CD14-positive monocyte (primary cell): Measurements from ENCODE around the gene SEPTIN14. TPM values are rescaled to one million over a fixed set of nuclear protein-coding genes. Genes with fewer than 3 reads are reported as not detected.
A peak's percentile ranks its signal among the peaks of the same experiment; 100 is the strongest.
"Not testable (repeated sequence)": the region's sequence is repeated elsewhere in the genome, so short reads cannot be mapped to it uniquely, and the experiment has no call there.

Source experiments
- DNase-seq, 3 donors: peaks; one replicate each; pipeline ENCODE4 v3.0.0-alpha.2; 2011 to 2022
- H2AFZ ChIP-seq: 2 replicates; pipeline ENCODE4 v1.6.0; 2012; ENCODE audit warnings: mild to moderate bottlenecking, low read depth, low read length, inconsistent platforms; ENCODE audit not compliant: insufficient read depth, poor library complexity, severe bottlenecking
- H3K27ac ChIP-seq, 2 donors: 1 replicate in 1 of 2; 2 replicates in 1 of 2; pipeline ENCODE4 v1.5.1; 2012 to 2013; ENCODE audit warnings: low read length in 2 of 2, control low read depth in 1 of 2, inconsistent platforms in 1 of 2, low read depth in 1 of 2, mild to moderate bottlenecking in 1 of 2
- H3K27me3 ChIP-seq, 2 donors: one replicate each; pipeline versions ENCODE4 v1.6.0 to v1.6.1; 2011 to 2013; ENCODE audit warnings: low read length in 2 of 2; ENCODE audit not compliant: control insufficient read depth in 2 of 2, insufficient read depth in 2 of 2
- H3K36me3 ChIP-seq, 2 donors: replicated peaks in 1 of 2; 1 replicate in 1 of 2; 2 replicates in 1 of 2; pipeline versions ENCODE4 v1.5.1 to v1.6.1; 2012 to 2013; ENCODE audit warnings: low read length in 2 of 2, control low read depth in 1 of 2, inconsistent platforms in 1 of 2, mild to moderate bottlenecking in 1 of 2; ENCODE audit not compliant: insufficient read depth in 2 of 2, control insufficient read depth in 1 of 2
- H3K4me1 ChIP-seq, 2 donors: 1 replicate in 1 of 2; 2 replicates in 1 of 2; pipeline versions ENCODE4 v1.5.1 to v1.6.1; 2012 to 2013; ENCODE audit warnings: low read length in 2 of 2, control low read depth in 1 of 2, inconsistent platforms in 1 of 2, mild to moderate bottlenecking in 1 of 2, moderate library complexity in 1 of 2; ENCODE audit not compliant: insufficient read depth in 2 of 2, control insufficient read depth in 1 of 2
- H3K4me2 ChIP-seq: replicated peaks from 2 replicates; pipeline ENCODE3; 2012; ENCODE audit warnings: low read length, moderate library complexity, mild to moderate bottlenecking; ENCODE audit not compliant: poor library complexity, severe bottlenecking; ENCODE audit errors: extremely low read depth
- H3K4me3 ChIP-seq, 3 experiments: fragments of 200-600 bp in 1 of 3; sonication (generic) in 1 of 3; replicated peaks in 1 of 3; 1 replicate in 2 of 3; 2 replicates in 1 of 3; pipeline ENCODE4 v1.5.1; 2011 to 2013; ENCODE audit warnings: low read length in 3 of 3, mild to moderate bottlenecking in 3 of 3, control low read depth in 2 of 3, low read depth in 2 of 3, inconsistent platforms in 1 of 3, moderate library complexity in 1 of 3
- H3K79me2 ChIP-seq: 2 replicates; pipeline ENCODE4 v1.6.0; 2012; ENCODE audit warnings: mild to moderate bottlenecking, control low read depth, inconsistent platforms, low read length, moderate library complexity; ENCODE audit not compliant: insufficient read depth
- H3K9ac ChIP-seq: 2 replicates; pipeline ENCODE4 v1.6.0; 2017; ENCODE audit warnings: low read length, mild to moderate bottlenecking; ENCODE audit not compliant: insufficient read depth, poor library complexity, severe bottlenecking
- H3K9me3 ChIP-seq, 2 donors: replicated peaks in 1 of 2; 1 replicate in 1 of 2; 2 replicates in 1 of 2; pipeline versions ENCODE4 v1.5.1 to v1.6.1; 2012 to 2013; ENCODE audit warnings: low read length in 2 of 2, control low read depth in 1 of 2; ENCODE audit not compliant: control insufficient read depth in 1 of 2, insufficient read depth in 1 of 2
- H4K20me1 ChIP-seq: 2 replicates; pipeline ENCODE4 v1.6.0; 2012; ENCODE audit warnings: mild to moderate bottlenecking, low read length, control low read depth, moderate library complexity; ENCODE audit not compliant: insufficient read depth
- H3K27ac Mint-ChIP-seq, 7 donors: one replicate each; pipeline ENCODE4 v1.8.0; 2020; ENCODE audit warnings: mild to moderate bottlenecking in 7 of 7, mixed read lengths in 7 of 7, moderate library complexity in 6 of 7, inconsistent platforms in 2 of 7
- H3K27me3 Mint-ChIP-seq, 3 donors: one replicate each; pipeline ENCODE4 v1.8.0; 2021 to 2022; ENCODE audit warnings: low read depth in 3 of 3, mild to moderate bottlenecking in 3 of 3, mixed read lengths in 3 of 3, moderate library complexity in 3 of 3, inconsistent platforms in 1 of 3
- H3K36me3 Mint-ChIP-seq, 2 donors: one replicate each; pipeline ENCODE4 v1.8.0; 2020; ENCODE audit warnings: mixed read lengths in 2 of 2, inconsistent platforms in 1 of 2, mild to moderate bottlenecking in 1 of 2
- H3K4me1 Mint-ChIP-seq: one replicate; pipeline ENCODE4 v1.8.0; 2020; ENCODE audit warnings: mild to moderate bottlenecking, mixed read lengths
- H3K4me3 Mint-ChIP-seq, 2 donors: one replicate each; pipeline ENCODE4 v1.8.0; 2020; ENCODE audit warnings: mild to moderate bottlenecking in 2 of 2, mixed read lengths in 2 of 2, moderate library complexity in 1 of 2
- H3K9me3 Mint-ChIP-seq, 7 donors: one replicate each; pipeline ENCODE4 v1.8.0; 2020 to 2022; ENCODE audit warnings: mixed read lengths in 7 of 7, mild to moderate bottlenecking in 6 of 7, moderate library complexity in 6 of 7, inconsistent platforms in 2 of 7
- WGBS: methylation state at CpG from one replicate; pipeline ENCODE4 v1.1.5; 2013; ENCODE audit warnings: missing lambda C conversion rate; ENCODE audit not compliant: insufficient coverage; 5-methylcytosine and 5-hydroxymethylcytosine counted together
- intact Hi-C, 2 donors: fragments of 100-400 bp; cut with micrococcal nuclease; formaldehyde crosslinking; loops; one replicate each; pipeline versions ENCODE4 v1.15.0 to v1.15.1; 2023
- polyA minus RNA-seq: library from RNA; depleted of rRNA, polyadenylated mRNA; stranded (reverse); fragments of >200 nt; gene quantifications from 2 replicates; pipeline ENCODE4 v1.2.3, GENCODE V29; 2012
- polyA plus RNA-seq, 3 donors: library from polyadenylated mRNA; depleted of rRNA in 1 of 3; unstranded in 2 of 3; stranded (reverse) in 1 of 3; fragments of 300-500 nt in 2 of 3; fragments of >200 nt in 1 of 3; fragmentation: Illumina TruSeq in 2 of 3; gene quantifications; 1 replicate in 2 of 3; 2 replicates in 1 of 3; pipeline ENCODE4 v1.2.3, GENCODE V29; 2012 to 2021
- total RNA-seq, 12 experiments: library from RNA in 1 of 12; stranded (reverse) in 1 of 12; fragments of 120-200 nt in 1 of 12; gene quantifications; one replicate each; pipeline ENCODE4 v1.2.4 and lab custom pipeline; 2013 to 2026; ENCODE audit warnings: mixed read lengths in 6 of 12, inconsistent platforms in 1 of 12
- TF ChIP-seq, protein P1 (sequence below): fragments of 200-600 bp; IDR thresholded peaks from one replicate; pipeline ENCODE4 v1.8.0; 2022; ENCODE audit warnings: antibody characterized with exemption, mild to moderate bottlenecking

The SEPTIN14 gene
- not detected for total RNA-seq (2013)
- polyA plus RNA-seq (not detected), polyA minus RNA-seq (not detected in 2 replicates), total RNA-seq (lab: John Stamatoyannopoulos, UW) (0 to 0.35 (median 0.03) reads per million in 11 experiments)

GRCh38 chr7:55862652-55863051, at the start of gene SEPTIN14:
SEPTIN14 (minus strand) TSS chr7:55862752; CDS start chr7:55861996, 756 bp downstream.
- H3K4me1 ChIP-seq, H3K4me1 Mint-ChIP-seq, H3K9ac ChIP-seq, H3K79me2 ChIP-seq, H3K27me3 ChIP-seq, H3K27me3 Mint-ChIP-seq, H3K36me3 Mint-ChIP-seq, H2AFZ ChIP-seq, DNase-seq, H3K27ac ChIP-seq, H3K4me2 ChIP-seq, H4K20me1 ChIP-seq, H3K4me3 ChIP-seq, intact Hi-C loops, H3K36me3 ChIP-seq, H3K4me3 Mint-ChIP-seq, H3K9me3 ChIP-seq: not testable (repeated sequence)
- WGBS = no CpG with 5 or more reads among the region's 2 CpGs
- peak within 1 kb of the TSS in 1 of 7 donors; percentile 57 for H3K27ac Mint-ChIP-seq
- peaks cover 5 to 26% (median 20%) of the 10 kb centered on the region in 7 donors for H3K9me3 Mint-ChIP-seq

GRCh38 chr7:55903985-55904759, 41.6 kb upstream of the SEPTIN14 start:
- intact Hi-C loops = no loop called here
- Histone ChIP-seq H3K4me3 (no peak overlapping the region), H3K4me2 (no peak overlapping the region), H3K4me1 (no peaks in the 10 kb centered on the region), H2AFZ (no peak overlapping the region), H3K27ac (no peak overlapping the region), H4K20me1 (no peaks in the 10 kb centered on the region), H3K79me2 (no peaks in the 10 kb centered on the region), H3K36me3 (no peaks in the 10 kb centered on the region), H3K9ac (no peak overlapping the region), H3K27me3 (no peaks in the 10 kb centered on the region), H3K9me3 (peaks cover 7 to 11% of the 10 kb centered on the region in 2 donors)
- Mint-ChIP-seq H3K27me3 (peaks cover 0 to 5% (median 0%) of the 10 kb centered on the region in 3 donors), H3K4me1 (peaks cover 2% of the 10 kb centered on the region), H3K4me3 (no peak overlapping the region), H3K9me3 (peaks cover 2 to 20% (median 13%) of the 10 kb centered on the region in 7 donors), H3K27ac (no peak overlapping the region), H3K36me3 (peaks cover 12 to 15% of the 10 kb centered on the region in 2 donors)
- 92% methylated on average over 2 of the region's 8 CpGs for WGBS
- DNase-seq = no peak
- TF ChIP-seq, protein P1, sequence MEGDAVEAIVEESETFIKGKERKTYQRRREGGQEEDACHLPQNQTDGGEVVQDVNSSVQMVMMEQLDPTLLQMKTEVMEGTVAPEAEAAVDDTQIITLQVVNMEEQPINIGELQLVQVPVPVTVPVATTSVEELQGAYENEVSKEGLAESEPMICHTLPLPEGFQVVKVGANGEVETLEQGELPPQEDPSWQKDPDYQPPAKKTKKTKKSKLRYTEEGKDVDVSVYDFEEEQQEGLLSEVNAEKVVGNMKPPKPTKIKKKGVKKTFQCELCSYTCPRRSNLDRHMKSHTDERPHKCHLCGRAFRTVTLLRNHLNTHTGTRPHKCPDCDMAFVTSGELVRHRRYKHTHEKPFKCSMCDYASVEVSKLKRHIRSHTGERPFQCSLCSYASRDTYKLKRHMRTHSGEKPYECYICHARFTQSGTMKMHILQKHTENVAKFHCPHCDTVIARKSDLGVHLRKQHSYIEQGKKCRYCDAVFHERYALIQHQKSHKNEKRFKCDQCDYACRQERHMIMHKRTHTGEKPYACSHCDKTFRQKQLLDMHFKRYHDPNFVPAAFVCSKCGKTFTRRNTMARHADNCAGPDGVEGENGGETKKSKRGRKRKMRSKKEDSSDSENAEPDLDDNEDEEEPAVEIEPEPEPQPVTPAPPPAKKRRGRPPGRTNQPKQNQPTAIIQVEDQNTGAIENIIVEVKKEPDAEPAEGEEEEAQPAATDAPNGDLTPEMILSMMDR = no peak

DNA sequence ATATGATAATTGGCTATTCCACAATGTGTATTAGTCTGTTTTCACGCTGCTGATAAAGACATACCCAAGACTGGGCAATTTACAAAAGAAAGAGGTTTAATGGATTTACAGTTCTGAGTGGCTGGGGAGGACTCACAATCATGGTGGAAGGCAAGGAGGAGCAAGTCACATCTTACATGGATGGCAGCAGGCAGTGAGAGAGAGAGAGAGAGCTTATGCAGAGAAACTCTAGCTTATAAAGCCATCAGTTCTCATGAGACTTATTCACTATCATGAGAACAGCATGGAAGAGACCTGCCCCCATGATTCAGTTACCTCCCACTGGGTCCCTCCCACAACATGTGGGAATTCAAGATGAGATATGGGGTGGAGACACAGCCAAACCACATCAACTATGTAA, 38.5 kb upstream of the SEPTIN14 start:
- WGBS = no CpG with 5 or more reads among the region's 1 CpG
- H3K36me3 ChIP-seq, H3K4me2 ChIP-seq, H3K4me1 Mint-ChIP-seq, H3K79me2 ChIP-seq, H3K27me3 ChIP-seq, H3K9ac ChIP-seq, DNase-seq, H3K27ac Mint-ChIP-seq, intact Hi-C loops, H3K27ac ChIP-seq, H3K4me1 ChIP-seq, H3K27me3 Mint-ChIP-seq, H2AFZ ChIP-seq, H3K4me3 ChIP-seq, H3K36me3 Mint-ChIP-seq, H4K20me1 ChIP-seq, H3K4me3 Mint-ChIP-seq: not testable (repeated sequence)
- H3K9me3 ChIP-seq = peaks cover 19% of the 10 kb centered on the region in 2 donors
- H3K9me3 Mint-ChIP-seq = peaks cover 8 to 32% (median 24%) of the 10 kb centered on the region in 7 donors
